HG03342 (cell line): ENCODE results near the gene OR8G5.

Experiments
- ATAC-seq: cut with Tn5 transposase; IDR thresholded peaks from one replicate; pipeline ENCODE4 v1.9.1; 2021; ENCODE audit warnings: mild to moderate bottlenecking, moderate library complexity; ENCODE audit not compliant: unreplicated experiment

Gene OR8G5

DNA sequence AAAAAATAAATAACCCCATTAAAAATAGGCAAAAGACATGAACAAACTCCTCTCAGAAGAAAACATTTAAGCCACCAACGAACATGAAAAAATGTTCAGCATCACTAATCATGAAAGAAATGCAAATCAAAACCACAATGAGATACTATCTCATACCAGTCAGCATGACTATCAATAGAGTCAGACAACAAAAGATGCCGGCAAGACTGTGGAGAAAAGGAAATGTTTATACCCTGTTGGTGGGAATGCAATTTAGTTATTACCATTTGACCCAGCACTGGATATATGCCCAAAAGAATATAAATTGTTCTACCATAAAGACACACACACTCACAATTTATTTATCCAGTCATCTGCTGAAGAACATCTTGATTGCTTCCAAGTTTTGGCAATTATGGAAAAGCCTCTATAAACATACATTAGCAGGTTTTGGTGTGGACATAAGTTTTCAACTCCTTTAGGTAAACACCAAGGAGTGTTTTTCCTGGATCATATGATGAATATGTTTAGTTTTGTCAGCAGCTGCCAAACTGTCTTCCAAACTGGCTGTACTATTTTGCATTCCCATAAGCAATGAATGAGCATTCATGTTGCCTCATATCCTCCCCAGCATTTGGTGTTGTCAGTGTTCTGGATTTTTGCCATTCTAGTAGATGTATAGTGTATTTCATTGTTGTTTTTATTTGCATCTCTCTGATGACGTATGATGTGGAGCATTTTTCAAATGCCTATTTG is 29.6 kb downstream of the OR8G5 start:
- ATAC-seq, result no peak

DNA sequence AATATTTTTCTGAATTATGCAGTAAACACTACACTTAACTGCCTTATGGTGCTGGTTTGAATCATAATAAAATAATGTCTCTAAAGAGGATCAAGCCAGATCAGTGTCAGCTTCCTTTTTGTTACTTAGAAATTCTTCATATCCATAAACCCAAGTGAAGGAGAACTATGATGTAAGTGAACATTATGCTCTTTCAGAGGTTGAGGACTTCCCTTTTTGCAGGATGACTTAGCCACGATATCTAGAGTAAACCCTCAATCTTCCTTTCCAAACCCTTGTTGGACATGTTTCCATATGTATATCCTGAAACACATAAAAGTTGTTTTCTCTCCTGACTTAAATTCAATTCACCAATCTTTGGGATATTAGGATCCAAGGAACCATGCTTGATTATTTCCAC is 38.5 kb downstream of the OR8G5 start:
- ATAC-seq, result no peak

DNA sequence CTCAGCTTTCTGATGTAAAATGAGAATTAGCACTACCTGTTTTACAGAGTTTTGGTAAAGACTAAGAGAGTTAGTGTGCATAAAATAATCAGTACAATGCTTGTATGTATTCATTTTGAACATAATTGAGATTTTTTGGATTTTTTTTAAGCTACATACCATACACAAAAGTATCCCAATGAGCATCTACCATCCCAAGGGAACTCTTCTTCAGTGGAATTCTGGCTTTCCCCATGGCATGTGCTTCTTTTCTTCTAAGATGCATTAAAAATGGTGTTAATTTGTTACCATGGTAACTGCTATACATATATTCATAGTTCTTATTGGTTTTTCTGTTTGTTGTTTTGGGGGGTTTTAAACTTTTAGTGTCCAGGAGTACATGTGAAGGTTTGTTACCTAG is 39.8 kb downstream of the OR8G5 start:
- ATAC-seq, result no peak

DNA sequence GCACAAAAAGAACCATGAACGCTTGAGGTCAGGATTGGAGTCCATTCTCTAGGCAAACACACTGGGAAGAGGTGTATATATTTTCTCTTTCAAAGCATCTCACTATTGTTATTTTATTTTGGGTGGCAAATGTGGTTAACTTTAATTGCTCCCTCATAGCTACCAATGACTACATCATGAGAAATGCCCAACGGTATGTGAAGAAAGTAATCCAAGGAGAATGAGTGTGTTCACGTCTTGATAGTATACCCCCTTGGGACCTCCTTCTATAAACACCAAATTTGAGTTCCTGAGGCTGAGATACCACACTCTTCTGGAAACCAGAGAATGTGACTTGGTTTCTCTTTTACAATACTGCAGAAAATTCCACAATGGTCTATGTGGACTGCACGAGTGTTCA is 41.7 kb downstream of the OR8G5 start:
- no peak for ATAC-seq

DNA sequence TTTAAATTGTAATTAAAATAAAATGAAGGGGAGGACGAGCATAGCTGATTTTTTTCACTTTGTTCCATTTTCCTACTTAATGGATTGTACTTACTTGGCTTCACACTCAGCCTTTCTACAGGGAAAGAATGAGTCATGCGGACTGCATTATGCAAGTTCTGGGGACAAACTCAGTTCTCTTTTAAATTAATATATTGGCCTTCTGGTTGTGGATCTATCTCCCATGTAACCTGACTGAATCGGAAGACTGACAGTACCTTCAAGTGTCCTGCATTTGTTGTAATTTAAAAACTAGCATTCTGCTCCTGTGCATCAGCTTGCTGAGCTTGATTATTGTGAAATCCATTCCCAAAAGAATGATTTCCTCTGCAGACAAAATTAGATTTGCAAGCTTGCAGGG is 45.4 kb downstream of the OR8G5 start:
- no peak for ATAC-seq

DNA sequence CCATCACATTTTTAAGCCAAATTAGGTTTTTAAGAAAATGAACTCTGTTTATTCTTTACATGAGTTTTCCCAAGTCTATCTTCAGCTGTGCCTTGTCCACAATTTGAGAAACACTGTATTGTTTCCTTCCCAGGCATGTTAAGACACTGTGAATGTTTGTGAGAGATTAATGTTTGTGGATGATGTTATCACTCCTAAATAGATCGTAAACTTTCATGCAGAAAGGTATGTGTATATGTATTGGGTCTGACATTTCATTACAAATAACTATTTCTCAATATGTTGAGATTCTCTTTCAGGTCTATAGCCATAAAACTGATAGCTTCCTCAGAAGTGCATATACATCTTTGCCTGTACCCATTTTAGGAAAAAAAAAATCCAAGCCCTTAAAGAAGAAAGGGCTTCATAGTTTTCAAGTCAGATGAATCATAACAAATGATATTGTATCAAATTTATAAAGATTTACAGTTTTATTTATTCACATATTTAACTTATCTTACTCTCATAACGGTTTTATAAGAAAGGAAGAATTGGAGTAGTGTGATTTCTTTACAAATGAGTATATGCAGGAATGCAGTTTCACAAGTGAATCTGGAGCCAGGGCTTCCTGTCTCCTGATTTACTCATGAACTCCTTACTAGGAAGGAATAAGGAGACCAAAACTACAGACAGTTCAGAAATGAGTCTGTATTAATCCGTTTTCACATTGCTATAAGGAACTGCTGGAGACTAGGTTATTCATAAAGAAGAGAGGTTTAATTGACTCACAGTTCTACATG is 46.4 kb downstream of the OR8G5 start:
- ATAC-seq, result no peak

DNA sequence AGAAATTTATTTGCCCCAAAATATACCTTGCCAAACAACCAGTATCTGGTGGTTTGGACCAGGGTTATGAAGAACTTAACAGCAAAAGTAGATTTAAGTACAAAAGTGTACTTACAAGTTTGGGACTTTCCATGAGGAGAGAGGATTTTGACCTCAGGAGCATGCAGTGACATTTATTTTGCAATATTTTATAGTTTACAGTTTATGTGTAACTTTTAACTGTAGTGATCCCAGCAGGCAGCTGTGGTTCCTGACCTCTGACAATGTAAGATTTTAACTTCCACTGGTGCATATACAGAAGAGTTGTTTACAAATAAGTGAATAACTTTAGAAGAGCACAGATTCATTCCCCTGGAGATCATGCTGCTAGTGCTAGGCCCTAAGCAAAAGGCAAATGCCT is 50.9 kb downstream of the OR8G5 start:
- ATAC-seq, result no peak

DNA sequence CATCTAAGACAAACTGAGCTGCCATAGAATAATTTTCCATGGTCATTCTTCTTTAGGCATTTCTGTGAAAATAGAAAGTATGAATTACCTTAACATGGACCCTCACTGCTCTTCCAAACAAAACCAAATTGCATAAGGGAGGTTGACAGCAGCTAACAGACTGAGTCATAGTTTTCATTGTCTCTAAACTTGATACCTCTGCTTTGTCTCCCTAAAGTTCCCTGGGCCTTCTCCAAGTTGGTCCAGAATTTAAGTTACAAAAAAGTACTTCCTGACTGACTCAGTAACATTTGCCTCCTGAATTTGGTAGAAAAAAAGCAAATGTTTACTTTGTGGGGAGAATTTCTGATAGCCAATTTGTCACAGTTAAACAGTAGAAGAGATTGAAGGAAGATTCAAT is 54.5 kb downstream of the OR8G5 start:
- no peak for ATAC-seq

DNA sequence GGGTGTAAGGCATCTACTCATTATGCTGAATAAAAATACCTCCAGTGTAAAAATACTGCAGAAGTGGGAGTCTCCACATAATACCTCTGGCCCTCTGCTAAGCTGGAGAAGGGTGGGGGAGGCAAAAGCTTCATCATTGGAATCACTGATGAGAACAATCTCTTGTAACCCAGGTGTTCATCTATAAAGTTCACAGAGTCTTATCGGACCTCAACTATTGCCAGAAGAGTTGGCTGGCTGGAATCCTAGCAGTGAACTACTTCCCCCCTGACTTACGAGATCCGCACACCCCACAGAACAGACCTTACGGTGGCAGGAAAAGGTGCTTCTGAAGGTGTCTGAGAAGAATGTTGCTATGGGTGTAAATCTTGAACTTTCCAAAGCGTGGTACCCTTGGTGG is 55.1 kb downstream of the OR8G5 start:
- ATAC-seq, result no peak

DNA sequence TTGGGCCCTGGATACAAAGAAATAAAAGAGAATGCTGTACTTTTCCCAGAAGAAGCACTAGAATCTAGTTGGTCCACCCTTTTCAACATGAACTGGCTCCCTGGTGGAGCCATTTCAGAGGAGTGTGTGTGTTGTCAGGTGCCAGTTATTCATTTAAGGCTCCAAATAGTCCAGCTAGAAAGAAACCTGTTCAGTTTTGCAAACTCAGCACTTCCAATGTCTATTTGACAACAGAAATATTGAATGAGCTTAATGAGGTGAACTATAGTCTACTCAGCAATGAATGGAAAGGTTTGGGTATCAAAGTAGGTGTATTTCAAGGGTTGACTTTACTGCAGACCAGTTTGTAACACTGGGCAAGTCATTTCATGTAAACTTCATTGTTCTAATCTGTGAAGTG is 55.5 kb downstream of the OR8G5 start:
- no peak for ATAC-seq

DNA sequence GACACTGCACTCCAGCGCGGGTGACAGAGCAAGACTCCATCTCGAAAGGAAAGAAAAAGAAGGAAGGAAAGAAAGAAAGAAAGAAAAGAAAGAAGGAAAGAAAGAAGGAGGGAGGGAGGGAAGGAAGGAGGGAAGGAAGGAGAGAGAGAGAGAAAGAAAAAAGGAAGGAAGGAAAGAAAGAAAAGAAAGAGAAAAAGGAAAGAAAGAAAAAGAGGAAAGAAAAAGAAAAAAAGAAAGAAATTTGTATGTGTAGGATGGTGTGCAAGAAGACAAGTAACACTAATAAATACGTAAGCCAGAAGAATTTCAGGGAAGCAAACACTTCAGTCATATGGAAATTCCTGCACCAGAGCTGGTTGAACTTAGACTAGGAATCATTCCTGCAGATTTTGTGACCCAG is 57.0 kb downstream of the OR8G5 start:
- ATAC-seq, result no peak

DNA sequence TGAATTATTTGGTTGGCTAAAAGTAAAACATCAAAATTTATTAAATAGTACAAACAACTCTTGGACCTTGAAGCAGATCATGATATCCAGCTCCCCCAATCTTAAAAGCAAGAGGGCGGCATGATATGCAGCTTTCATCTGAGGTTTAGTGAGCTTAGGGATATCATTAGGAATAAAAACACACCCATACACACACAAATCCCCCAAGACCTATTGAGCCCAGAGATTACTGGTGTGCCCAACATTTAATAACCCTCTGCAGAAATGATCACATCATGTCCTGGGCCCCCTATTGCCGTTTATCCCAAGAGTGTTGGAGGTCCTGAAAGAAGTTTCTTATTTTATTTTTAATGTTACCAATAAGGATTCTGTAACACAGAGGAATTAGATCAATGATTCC is 57.7 kb downstream of the OR8G5 start, which contains the start of gene OR8D1:
TSS of gene OR8D1 (minus strand) at position 101 of the 400 bp plus-strand sequence. CDS start 3,183 bp downstream, outside the sequence.
- no peak for ATAC-seq

DNA sequence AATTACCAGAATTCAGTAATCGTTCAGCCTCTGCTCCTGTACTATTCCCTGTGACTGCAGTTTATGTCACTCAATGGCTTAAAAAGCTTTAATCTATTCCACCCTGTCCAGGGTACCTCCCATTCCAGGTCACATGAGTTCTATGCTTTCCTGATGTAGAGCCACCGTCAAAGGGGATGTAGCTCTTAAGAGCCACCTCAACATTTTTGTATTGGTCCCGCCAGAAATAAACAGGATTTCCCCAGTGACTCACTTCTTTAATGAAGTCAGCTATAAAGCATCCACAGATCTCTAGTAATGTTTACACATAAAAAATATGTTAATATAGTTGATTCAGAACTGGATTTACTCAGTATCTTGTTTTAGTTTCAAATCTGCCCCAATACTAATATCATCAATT is 58.9 kb downstream of the OR8G5 start:
- no peak for ATAC-seq
